GM23248 (cell line): Measurements from ENCODE around the gene SMARCA2.

Source experiments
- EZH2 ChIP-seq: fragments of 200-600 bp; sonication (generic); IDR thresholded peaks from 2 replicates; pipeline ENCODE4 v1.6.1; 2018; ENCODE audit warnings: antibody characterized with exemption, mild to moderate bottlenecking; ENCODE audit not compliant: insufficient read depth, poor library complexity, severe bottlenecking
- EZH2phosphoT487 ChIP-seq: fragments of 200-600 bp; sonication (generic); IDR thresholded peaks from 2 replicates; pipeline ENCODE4 v1.6.1; 2018; ENCODE audit warnings: antibody characterized with exemption, moderate library complexity, mild to moderate bottlenecking, low read depth; ENCODE audit not compliant: insufficient read depth

DNA sequence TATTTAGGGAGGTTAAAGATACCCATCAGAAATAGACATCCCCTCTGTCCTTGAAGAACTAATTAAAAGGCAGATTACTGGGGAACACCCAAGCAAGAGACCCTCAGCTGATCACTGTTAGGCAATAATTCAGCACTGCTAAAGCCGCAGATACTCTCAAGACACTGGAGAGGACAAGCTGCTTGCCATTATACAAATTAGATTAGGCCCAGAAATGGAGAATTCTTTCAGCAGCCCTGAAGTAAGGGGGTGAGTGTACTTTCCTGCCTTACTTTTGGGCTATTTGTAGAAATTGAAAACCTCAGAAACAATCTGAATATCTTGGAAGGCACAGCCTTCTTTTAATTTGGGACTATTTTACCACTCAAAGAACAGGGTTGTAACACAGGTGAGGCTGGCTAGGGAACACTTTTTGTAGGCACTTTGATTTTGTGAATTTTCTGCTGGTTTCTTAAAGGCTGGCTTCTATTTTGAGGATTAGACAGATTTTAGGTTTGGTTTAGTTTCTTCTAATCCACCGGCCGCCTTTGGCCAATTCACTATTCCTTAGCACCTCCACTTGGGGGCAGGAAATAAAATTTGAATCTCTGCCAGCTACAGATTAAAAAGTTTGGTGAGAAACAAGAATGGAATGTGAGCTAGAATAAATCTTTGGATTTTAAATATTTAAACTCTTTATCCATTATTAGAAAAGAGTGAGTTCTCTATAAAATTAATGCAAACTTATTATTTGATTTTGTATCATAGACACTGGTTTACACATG, 106.0 kb downstream of the SMARCA2 start:
- TF ChIP-seq EZH2: no peak
- no peak for TF ChIP-seq EZH2phosphoT487
